GM12878 (cell line): ENCODE results near the gene YAF2. TPM values are rescaled to one million over a fixed set of nuclear protein-coding genes. Genes with fewer than 3 reads are reported as not detected.

Experiments used
- ATAC-seq: fragments of 200-7000 bp; cut with Tn5 transposase; 3 replicates; pipeline ENCODE4 v1.9.1; 2020; ENCODE audit warnings: mild to moderate bottlenecking, moderate library complexity
- Bru-seq: library from RNA; stranded (reverse); fragments of 400-500 nt; gene quantifications from one replicate; lab custom pipeline; 2021; lab: Mats Ljungman, UMichigan
- BruChase-seq, 2 experiments: library from RNA; stranded (reverse); fragments of 400-500 nt; gene quantifications; one replicate each; lab custom pipeline; 2021; lab: Mats Ljungman, UMichigan
- BruUV-seq: library from RNA; stranded (reverse); fragments of 400-500 nt; replicated peaks from 2 replicates; lab custom pipeline; 2021; lab: Mats Ljungman, UMichigan
- CTCF ChIA-PET: fragments of 300-600 bp; sonication (Branson Sonifier 250); formaldehyde crosslinking; extraction: SDS; loops from one replicate; lab custom pipeline; 2021; ENCODE audit warnings: inconsistent platforms; lab: Yijun Ruan, JAX
- POLR2A ChIA-PET: fragments of 350-600 bp; formaldehyde crosslinking; extraction: SDS; loops from one replicate; lab custom pipeline; 2021; ENCODE audit warnings: inconsistent platforms; lab: Charles Lee
- RAD21 ChIA-PET: fragments of 300-600 bp; sonication (Branson Sonifier 250); formaldehyde crosslinking; loops from one replicate; lab custom pipeline; 2023; ENCODE audit warnings: antibody characterized with exemption; ENCODE audit not compliant: unreplicated experiment; lab: Charles Lee
- SMC1A ChIA-PET: fragments of 300-600 bp; sonication (Branson Sonifier 250); formaldehyde crosslinking; loops from one replicate; lab custom pipeline; 2023; ENCODE audit not compliant: unreplicated experiment, uncharacterized antibody; lab: Charles Lee
- DNase-seq: peaks from one replicate; pipeline ENCODE4 v3.0.0-alpha.2; 2011; ENCODE audit warnings: low read depth, low spot score
- FAIRE-seq: peaks from 3 replicates; lab custom pipeline; 2011; peaks lifted over from hg19 to GRCh38; lab: Jason Lieb, UNC
- H2AFZ ChIP-seq: 2 replicates; pipeline ENCODE4 v1.6.0; 2011; ENCODE audit warnings: low read depth, low read length, control low read depth; ENCODE audit not compliant: control insufficient read depth
- H3K27ac ChIP-seq: 2 replicates; pipeline ENCODE4 v1.5.1; 2011; ENCODE audit warnings: control low read depth; ENCODE audit not compliant: control insufficient read depth, insufficient read depth
- H3K27me3 ChIP-seq, 2 experiments: replicated peaks in 1 of 2; 2 replicates each; pipeline versions ENCODE4 v1.6.0 to v1.6.1; 2011; ENCODE audit warnings: low read length in 1 of 2; ENCODE audit not compliant: control insufficient read depth in 2 of 2, insufficient read depth in 2 of 2
- H3K36me3 ChIP-seq, 2 experiments: 2 replicates each; pipeline ENCODE4 v1.5.1; 2011; ENCODE audit warnings: low read length in 1 of 2; ENCODE audit not compliant: control insufficient read depth in 2 of 2, insufficient read depth in 2 of 2
- H3K4me1 ChIP-seq: 2 replicates; pipeline ENCODE4 v1.6.1; 2011; ENCODE audit warnings: mild to moderate bottlenecking, low read length, moderate library complexity, mixed read lengths; ENCODE audit not compliant: control insufficient read depth, insufficient read depth
- H3K4me2 ChIP-seq: 2 replicates; pipeline ENCODE4 v1.6.0; 2011; ENCODE audit warnings: control low read depth; ENCODE audit not compliant: control insufficient read depth, insufficient read depth
- H3K4me3 ChIP-seq: fragments of 200-600 bp; sonication (generic); 2 replicates; pipeline ENCODE4 v1.5.1; 2016
- H3K79me2 ChIP-seq: 2 replicates; pipeline ENCODE4 v1.6.0; 2011; ENCODE audit warnings: low read length; ENCODE audit not compliant: control insufficient read depth, insufficient read depth
- H3K9ac ChIP-seq: 2 replicates; pipeline ENCODE4 v1.8.0; 2011; ENCODE audit warnings: low read length, control low read depth, mixed read lengths; ENCODE audit not compliant: control insufficient read depth, insufficient read depth
- H3K9me3 ChIP-seq: replicated peaks from 3 replicates; pipeline ENCODE4 v1.5.1; 2011; ENCODE audit warnings: mild to moderate bottlenecking, low read length; ENCODE audit not compliant: control insufficient read depth, insufficient read depth
- H4K20me1 ChIP-seq: 2 replicates; pipeline ENCODE4 v1.6.0; 2011; ENCODE audit not compliant: control insufficient read depth, insufficient read depth
- BCL3 ChIP-seq: IDR thresholded peaks from 2 replicates; pipeline ENCODE4 v1.6.1; 2011; ENCODE audit warnings: borderline replicate concordance, low read depth, mild to moderate bottlenecking, moderate library complexity, low read length; ENCODE audit not compliant: insufficient read depth, poor library complexity, severe bottlenecking
- CHD2 ChIP-seq: IDR thresholded peaks from 2 replicates; pipeline ENCODE4 v1.6.1; 2011; ENCODE audit warnings: low read depth, low read length, improper control_type of control experiment, borderline replicate concordance
- CUX1 ChIP-seq: IDR thresholded peaks from 2 replicates; pipeline ENCODE4 v1.6.1; 2012; ENCODE audit warnings: improper control_type of control experiment, low read depth, low read length; ENCODE audit not compliant: insufficient replicate concordance
- EGR1 ChIP-seq, 2 experiments: IDR thresholded peaks; 1 replicate in 1 of 2; 2 replicates in 1 of 2; pipeline ENCODE4 v1.6.1; 2011 to 2012; ENCODE audit warnings: low read depth in 2 of 2, low read length in 2 of 2, borderline replicate concordance in 1 of 2, mild to moderate bottlenecking in 1 of 2, moderate library complexity in 1 of 2
- FOXK2 ChIP-seq: fragments of 450-650 bp; IDR thresholded peaks from 2 replicates; pipeline ENCODE4 v1.6.1; 2017; ENCODE audit warnings: mild to moderate bottlenecking, moderate library complexity
- JUND ChIP-seq: IDR thresholded peaks from 2 replicates; pipeline ENCODE4 v1.6.1; 2012; ENCODE audit warnings: low read depth, mild to moderate bottlenecking, low read length, improper control_type of control experiment, moderate library complexity
- LARP7 ChIP-seq: fragments of 450-650 bp; IDR thresholded peaks from 2 replicates; pipeline ENCODE4 v1.6.1; 2017; ENCODE audit warnings: mild to moderate bottlenecking
- SIN3A ChIP-seq: IDR thresholded peaks from 2 replicates; pipeline ENCODE4 v1.6.1; 2012; ENCODE audit warnings: low read depth, low read length, improper control_type of control experiment
- SMARCA5 ChIP-seq: fragments of 450-650 bp; IDR thresholded peaks from 2 replicates; pipeline ENCODE4 v1.6.1; 2017; ENCODE audit warnings: mild to moderate bottlenecking
- ZBED1 ChIP-seq: IDR thresholded peaks from 2 replicates; pipeline ENCODE4 v1.6.1; 2016; ENCODE audit warnings: borderline replicate concordance
- WGBS: methylation state at CpG from one replicate; pipeline ENCODE4 v1.1.6; 2016; ENCODE audit warnings: low lambda C conversion rate; ENCODE audit not compliant: insufficient replicate concordance, insufficient coverage; ENCODE audit errors: missing lambda C conversion rate; 5-methylcytosine and 5-hydroxymethylcytosine counted together
- in situ Hi-C: fragments of 300-500 bp; cut with MboI; formaldehyde crosslinking; loops from 9 replicates; pipeline ENCODE4 v1.14.3; 2018; ENCODE audit warnings: mixed read lengths
- intact Hi-C: fragments of 100-400 bp; cut with micrococcal nuclease; formaldehyde crosslinking; loops from one replicate; pipeline ENCODE4 v1.14.2; 2022; ENCODE audit not compliant: unreplicated experiment
- long read RNA-seq, 2 experiments: library from polyadenylated mRNA; unstranded; transcript quantifications; one replicate each; pipeline ENCODE4 v2.0.0, GENCODE V29; 2019 to 2020
- polyA minus RNA-seq, 3 experiments: library from RNA; depleted of rRNA, polyadenylated mRNA; stranded (reverse); fragments of >200 nt; gene quantifications; 2 replicates each; pipeline ENCODE4 v1.2.3, GENCODE V29; 2011
- polyA plus RNA-seq, 11 experiments: library from polyadenylated mRNA; depleted of rRNA in 4 of 11; unstranded in 6 of 11; stranded (reverse) in 5 of 11; fragments of >200 nt; fragmentation: Nextera tagmentation in 4 of 11; fragmentation: Illumina TruSeq in 1 of 11; extraction: Ambion mirVana in 4 of 11; extraction: Trizol in 1 of 11; gene quantifications; 1 replicate in 1 of 11; 2 replicates in 10 of 11; pipeline versions ENCODE4 v1.2.1 to v1.2.3, GENCODE V29; 2011 to 2016; ENCODE audit warnings: inconsistent platforms in 2 of 11, missing spikeins in 2 of 11, low read depth in 1 of 11
- total RNA-seq, 4 experiments: library from RNA; depleted of rRNA in 3 of 4; stranded (reverse); fragments of >200 nt in 3 of 4; fragmentation: Illumina TruSeq in 1 of 4; extraction: Trizol in 1 of 4; gene quantifications; 2 replicates each; pipeline versions ENCODE4 v1.2.1 to v1.2.3, GENCODE V29; 2013 to 2021

The YAF2 gene
- total RNA-seq (2013; cell fraction: nucleolus; rRNA removed), result 106 and 130 TPM in 2 replicates
- total RNA-seq (2014; rRNA removed), result 16.6 and 18.8 TPM in 2 replicates
- total RNA-seq (2014; rRNA removed; fragmentation: Illumina TruSeq; extraction: Trizol), result 24.2 and 25.8 TPM in 2 replicates
- total RNA-seq (2021), result 33.3 and 36.6 TPM in 2 replicates
- 17.1 TPM for polyA plus RNA-seq (2011; ENCODE audit: low read depth)
- 26.3 and 36.1 TPM in 2 replicates for polyA plus RNA-seq (2011; rRNA removed)
- polyA plus RNA-seq (2011; cell fraction: cytosol; rRNA removed), result 8.4 TPM in 2 replicates
- 19.8 and 21.2 TPM in 2 replicates for polyA plus RNA-seq (2011; cell fraction: nucleus; rRNA removed)
- polyA plus RNA-seq (2012), result 13.3 and 14.2 TPM in 2 replicates
- polyA plus RNA-seq (2014; fragmentation: Illumina TruSeq; extraction: Trizol), result 26.4 and 36.8 TPM in 2 replicates
- polyA plus RNA-seq (2014; fragmentation: Nextera tagmentation; extraction: Ambion mirVana), result 10 to 100 TPM; 20.8 TPM
- 13.6 and 20.8 TPM in 2 replicates for polyA plus RNA-seq (2014; rRNA removed)
- polyA plus RNA-seq (2016; fragmentation: Nextera tagmentation; extraction: Ambion mirVana), result 10 to 100 TPM; 22.2 to 23.8 TPM
- 15.9 and 17.7 TPM in 2 replicates for polyA minus RNA-seq (2011; rRNA and poly(A)+ RNA removed)
- 4.7 and 14.3 TPM in 2 replicates for polyA minus RNA-seq (2011; cell fraction: cytosol; rRNA and poly(A)+ RNA removed)
- polyA minus RNA-seq (2011; cell fraction: nucleus; rRNA and poly(A)+ RNA removed), result 30.1 and 46.6 TPM in 2 replicates
- percentile 84 among the genes with signal in this experiment for Bru-seq, nascent RNA
- BruChase-seq, experiment 1, labeled RNA remaining after a 6-hour chase, result percentile 78 among the genes with signal in this experiment
- percentile 77 among the genes with signal in this experiment for BruChase-seq, experiment 2, labeled RNA remaining after a 2-hour chase
- long read RNA-seq, experiment 1, transcript YAF2-203 (4 exons, 2,076 nt), result major isoform, 6 of 7 reads
- long read RNA-seq, experiment 1, partial matches to known transcripts, result 0 of 7 reads
- long read RNA-seq, experiment 1, other reads (novel, unspliced or antisense), result 0 of 7 reads
- long read RNA-seq, experiment 2, transcript YAF2-203 (4 exons, 2,076 nt), result major isoform, 13 of 24 reads
- long read RNA-seq, experiment 2, partial matches to known transcripts, result 6 of 24 reads
- long read RNA-seq, experiment 2, other reads (novel, unspliced or antisense), result 1 of 24 reads

- no peaks in the 10 kb centered on the region for H4K20me1 ChIP-seq
- ChIA-PET CTCF (interaction anchor here (0.7 to 1.4 kb wide), 5 partner anchors 48 to 134 kb away, joined by 3 to 6 read pairs (median 4); no protein-coding TSS in a partner anchor), POLR2A (interaction anchor here (0.8 to 1.3 kb wide), 4 partner anchors 54 to 94 kb away, joined by 3 to 7 read pairs (median 4); partner anchors contain the start of gene GXYLT1), SMC1A (interaction anchor here (0.6 to 1.8 kb wide), 7 partner anchors 30 to 98 kb away, joined by 3 to 6 read pairs (median 3); no protein-coding TSS in a partner anchor), RAD21 (interaction anchor here (1.3 kb wide), 1 partner anchor 93 kb away, joined by 3 read pairs; no protein-coding TSS in a partner anchor)
- H3K27ac ChIP-seq, result peak within 1 kb of the TSS; percentile 93
- peak within 1 kb of the TSS; percentile 93 for H3K4me3 ChIP-seq
- peaks cover 0 to 6% of the 10 kb centered on the region in 2 experiments; a peak in 2 of 4 replicates for H3K36me3 ChIP-seq
- FAIRE-seq (no peak), ATAC-seq (peak; percentile 86), DNase-seq (peak; percentile 32)
- no peaks in the 10 kb centered on the region for H3K9me3 ChIP-seq
- peaks cover 44% of the 10 kb centered on the region for H3K79me2 ChIP-seq
- peaks cover 3% of the 10 kb centered on the region; the same call in 1 of the 2 replicates for H3K4me1 ChIP-seq
- peak within 1 kb of the TSS; percentile 96 for H2AFZ ChIP-seq
- in situ Hi-C loops, result no loop called here
- H3K4me2 ChIP-seq, result peak within 1 kb of the TSS; percentile 76
- H3K9ac ChIP-seq, result peak within 1 kb of the TSS; percentile 90
- under 1% methylated on average over 50 of the region's 69 CpGs for WGBS
- no peaks in the 10 kb centered on the region for H3K27me3 ChIP-seq
- no TSS peak for BruUV-seq
- intact Hi-C loops, result loop anchor here (1.0 to 5.0 kb wide), 3 partner anchors 61 to 96 kb away; partner anchors contain the start of genes GXYLT1, PPHLN1 and ZCRB1
- no peak for TF ChIP-seq FOXK2
- TF ChIP-seq SIN3A, result peak; percentile 58
- TF ChIP-seq LARP7, result peak; percentile 70
- TF ChIP-seq EGR1 (IDR thresholded peaks at IDR 0.05; ENCODE audit: borderline replicate concordance in 1 of 2, low read depth in 2 of 2, low read length in 2 of 2), result peak in 1 of 2 experiments; percentile 92; a peak in 2 of 3 replicates
- no peak for TF ChIP-seq CUX1
- no peak for TF ChIP-seq BCL3
- 0 out of 2 replicates have a peak, but pooled peaks have one; percentile 48 for TF ChIP-seq CHD2
- 0 out of 2 replicates have a peak, but pooled peaks have one; percentile 8 for TF ChIP-seq SMARCA5
- no peak for TF ChIP-seq ZBED1
- no peak for TF ChIP-seq JUND
Measured at GRCh38 chr12:42238240-42239140, at the start of gene YAF2. TSS of gene YAF2 (minus strand) at chr12:42238248. CDS start at chr12:42238180, 68 bp downstream.
